Astrocyte (in vitro differentiated cells and primary cell): ENCODE data around the gene ZNF862. TPM values are rescaled to one million over a fixed set of nuclear protein-coding genes. Genes with fewer than 3 reads are reported as not detected.

Source experiments
- DNase-seq: peaks from one replicate; pipeline ENCODE4 v3.0.0-alpha.2; 2010; ENCODE audit warnings: low read depth
- FAIRE-seq: peaks from 2 replicates; lab custom pipeline; 2011; peaks lifted over from hg19 to GRCh38; lab: Jason Lieb, UNC
- H2AFZ ChIP-seq: 2 replicates; pipeline ENCODE4 v1.6.0; 2012; ENCODE audit warnings: low read depth, low read length, inconsistent platforms
- H3K27ac ChIP-seq: 2 replicates; pipeline ENCODE4 v1.5.1; 2011; ENCODE audit warnings: low read depth, low read length, inconsistent platforms
- H3K27me3 ChIP-seq: 2 replicates; pipeline ENCODE4 v1.6.0; 2011; ENCODE audit warnings: low read length, inconsistent platforms; ENCODE audit not compliant: insufficient read depth
- H3K36me3 ChIP-seq: 2 replicates; pipeline ENCODE4 v1.5.1; 2011; ENCODE audit warnings: low read length, inconsistent platforms; ENCODE audit not compliant: insufficient read depth
- H3K4me1 ChIP-seq: 2 replicates; pipeline ENCODE4 v1.5.1; 2011; ENCODE audit warnings: low read length, inconsistent platforms; ENCODE audit not compliant: insufficient read depth
- H3K4me2 ChIP-seq: 2 replicates; pipeline ENCODE4 v1.6.0; 2012; ENCODE audit warnings: low read length, inconsistent platforms
- H3K4me3 ChIP-seq: 2 replicates; pipeline ENCODE4 v1.5.1; 2011; ENCODE audit warnings: low read depth, mild to moderate bottlenecking, low read length, inconsistent platforms; ENCODE audit not compliant: insufficient read depth
- H3K79me2 ChIP-seq: 2 replicates; pipeline ENCODE4 v1.6.0; 2012; ENCODE audit warnings: mild to moderate bottlenecking, low read length, inconsistent platforms; ENCODE audit not compliant: insufficient read depth
- H3K9ac ChIP-seq: 2 replicates; pipeline ENCODE4 v1.6.0; 2012; ENCODE audit warnings: mild to moderate bottlenecking, low read length, inconsistent platforms
- H3K9me3 ChIP-seq: 2 replicates; pipeline ENCODE4 v1.5.1; 2012; ENCODE audit warnings: low read depth, mild to moderate bottlenecking, low read length, inconsistent platforms; ENCODE audit not compliant: insufficient read depth
- H4K20me1 ChIP-seq: 2 replicates; pipeline ENCODE4 v1.6.0; 2012; ENCODE audit warnings: low read length, inconsistent platforms; ENCODE audit not compliant: insufficient read depth
- H3K27ac Mint-ChIP-seq: one replicate; pipeline ENCODE4 v1.8.0; 2021; ENCODE audit warnings: mild to moderate bottlenecking, mixed read lengths; ENCODE audit not compliant: unreplicated experiment
- H3K27me3 Mint-ChIP-seq: one replicate; pipeline ENCODE4 v1.8.0; 2021; ENCODE audit warnings: low read depth, mixed read lengths; ENCODE audit not compliant: unreplicated experiment
- H3K36me3 Mint-ChIP-seq: one replicate; pipeline ENCODE4 v1.8.0; 2021; ENCODE audit warnings: low read depth, mixed read lengths; ENCODE audit not compliant: unreplicated experiment
- H3K4me1 Mint-ChIP-seq: one replicate; pipeline ENCODE4 v1.8.0; 2021; ENCODE audit warnings: low read depth, mixed read lengths; ENCODE audit not compliant: unreplicated experiment
- H3K4me3 Mint-ChIP-seq: one replicate; pipeline ENCODE4 v1.8.0; 2021; ENCODE audit warnings: mild to moderate bottlenecking, moderate library complexity, mixed read lengths; ENCODE audit not compliant: unreplicated experiment
- H3K9me3 Mint-ChIP-seq: one replicate; pipeline ENCODE4 v1.8.0; 2021; ENCODE audit warnings: mild to moderate bottlenecking, mixed read lengths; ENCODE audit not compliant: unreplicated experiment
- EZH2 ChIP-seq: IDR thresholded peaks from 2 replicates; pipeline ENCODE4 v1.6.1; 2012; ENCODE audit warnings: mild to moderate bottlenecking, low read length, inconsistent platforms; ENCODE audit not compliant: insufficient read depth
- total RNA-seq: library from RNA; stranded (reverse); gene quantifications from 2 replicates; pipeline ENCODE4 v1.2.1, GENCODE V29; 2021
- TF ChIP-seq, protein P1 (sequence below): IDR thresholded peaks from 2 replicates; pipeline ENCODE4 v1.5.1; 2011; ENCODE audit warnings: low read depth, mild to moderate bottlenecking, inconsistent platforms, low read length, moderate library complexity; ENCODE audit not compliant: insufficient read depth

Gene ZNF862
- total RNA-seq, 1 donor from 2014 or later = 13.2 TPM

GRCh38 chr7:149862156-149862555 is 24.0 kb downstream of the ZNF862 start:
- no peaks in the 10 kb centered on the region for H3K36me3 ChIP-seq
- H3K27ac Mint-ChIP-seq = no peak overlapping the region
- TF ChIP-seq, protein P1, sequence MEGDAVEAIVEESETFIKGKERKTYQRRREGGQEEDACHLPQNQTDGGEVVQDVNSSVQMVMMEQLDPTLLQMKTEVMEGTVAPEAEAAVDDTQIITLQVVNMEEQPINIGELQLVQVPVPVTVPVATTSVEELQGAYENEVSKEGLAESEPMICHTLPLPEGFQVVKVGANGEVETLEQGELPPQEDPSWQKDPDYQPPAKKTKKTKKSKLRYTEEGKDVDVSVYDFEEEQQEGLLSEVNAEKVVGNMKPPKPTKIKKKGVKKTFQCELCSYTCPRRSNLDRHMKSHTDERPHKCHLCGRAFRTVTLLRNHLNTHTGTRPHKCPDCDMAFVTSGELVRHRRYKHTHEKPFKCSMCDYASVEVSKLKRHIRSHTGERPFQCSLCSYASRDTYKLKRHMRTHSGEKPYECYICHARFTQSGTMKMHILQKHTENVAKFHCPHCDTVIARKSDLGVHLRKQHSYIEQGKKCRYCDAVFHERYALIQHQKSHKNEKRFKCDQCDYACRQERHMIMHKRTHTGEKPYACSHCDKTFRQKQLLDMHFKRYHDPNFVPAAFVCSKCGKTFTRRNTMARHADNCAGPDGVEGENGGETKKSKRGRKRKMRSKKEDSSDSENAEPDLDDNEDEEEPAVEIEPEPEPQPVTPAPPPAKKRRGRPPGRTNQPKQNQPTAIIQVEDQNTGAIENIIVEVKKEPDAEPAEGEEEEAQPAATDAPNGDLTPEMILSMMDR = no peak
- no peak for TF ChIP-seq EZH2
- peaks cover 26% of the 10 kb centered on the region for H3K36me3 Mint-ChIP-seq
- no peaks in the 10 kb centered on the region for H3K9me3 Mint-ChIP-seq
- H3K79me2 ChIP-seq = no peaks in the 10 kb centered on the region
- no peak overlapping the region for H2AFZ ChIP-seq
- H3K4me2 ChIP-seq = no peak overlapping the region
- no peak overlapping the region for H3K4me3 ChIP-seq
- DNase-seq = no peak
- H3K4me1 Mint-ChIP-seq = no peaks in the 10 kb centered on the region
- no peak overlapping the region for H3K4me3 Mint-ChIP-seq
- H3K27me3 Mint-ChIP-seq = peaks cover 9% of the 10 kb centered on the region
- H4K20me1 ChIP-seq = no peaks in the 10 kb centered on the region
- H3K4me1 ChIP-seq = no peaks in the 10 kb centered on the region
- FAIRE-seq = no peak
- H3K9ac ChIP-seq = no peak overlapping the region
- no peak overlapping the region for H3K27ac ChIP-seq
- H3K27me3 ChIP-seq = no peaks in the 10 kb centered on the region
- no peaks in the 10 kb centered on the region for H3K9me3 ChIP-seq

DNA sequence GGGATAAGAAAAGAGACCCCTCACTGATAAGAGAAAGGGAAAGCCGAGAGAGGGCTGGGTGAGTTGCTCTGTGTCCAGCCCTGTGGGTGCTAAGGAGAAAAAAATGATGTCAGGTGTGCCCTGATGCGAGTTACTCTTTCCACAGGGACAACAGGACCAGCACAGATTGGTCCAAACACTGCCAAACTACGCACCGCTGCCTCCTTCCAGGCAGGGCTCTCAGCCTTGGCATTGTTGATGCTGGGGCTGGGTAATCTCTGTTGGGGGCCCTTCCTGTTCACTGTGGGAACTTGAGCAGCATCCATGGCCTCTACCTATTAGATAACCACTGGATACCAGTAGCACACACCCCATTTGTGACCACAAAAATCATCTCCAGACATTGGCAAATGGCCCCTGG is 25.3 kb downstream of the ZNF862 start:
- no peak overlapping the region for H3K27ac ChIP-seq
- H3K36me3 ChIP-seq = no peaks in the 10 kb centered on the region
- peaks cover 9% of the 10 kb centered on the region for H3K27me3 Mint-ChIP-seq
- no peak overlapping the region for H2AFZ ChIP-seq
- no peaks in the 10 kb centered on the region for H3K9me3 ChIP-seq
- FAIRE-seq (no peak), DNase-seq (no peak)
- H4K20me1 ChIP-seq = no peaks in the 10 kb centered on the region
- no peaks in the 10 kb centered on the region for H3K4me1 ChIP-seq
- no peaks in the 10 kb centered on the region for H3K4me1 Mint-ChIP-seq
- no peak overlapping the region for H3K4me2 ChIP-seq
- H3K4me3 ChIP-seq = no peak overlapping the region
- TF ChIP-seq EZH2 = no peak
- TF ChIP-seq, protein P1 = no peak
- H3K27ac Mint-ChIP-seq = no peak overlapping the region
- no peak overlapping the region for H3K9ac ChIP-seq
- no peaks in the 10 kb centered on the region for H3K27me3 ChIP-seq
- H3K79me2 ChIP-seq = no peaks in the 10 kb centered on the region
- no peaks in the 10 kb centered on the region for H3K9me3 Mint-ChIP-seq
- peaks cover 26% of the 10 kb centered on the region for H3K36me3 Mint-ChIP-seq
- no peak overlapping the region for H3K4me3 Mint-ChIP-seq

DNA sequence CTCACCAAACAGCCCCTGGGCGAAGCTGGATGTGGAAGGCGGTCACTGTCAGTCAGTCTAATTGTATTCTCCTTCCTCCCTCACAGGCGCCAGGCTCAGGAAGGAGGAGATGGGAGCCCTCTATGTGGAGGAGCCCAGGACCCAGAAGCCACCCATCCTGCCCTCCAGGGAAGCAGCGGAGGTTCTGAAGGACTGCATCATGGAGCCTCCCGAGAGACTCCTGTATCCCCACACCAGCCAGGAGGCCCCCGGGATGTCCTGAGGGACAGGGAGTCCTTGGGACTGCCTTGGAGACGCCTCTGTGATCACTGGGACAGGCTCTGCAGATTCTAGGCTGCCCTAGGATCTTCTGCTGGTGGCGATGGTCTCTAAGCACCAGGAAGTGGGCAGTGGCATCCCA is 25.8 kb downstream of the ZNF862 start:
- H3K4me3 Mint-ChIP-seq = no peak overlapping the region
- no peaks in the 10 kb centered on the region for H3K79me2 ChIP-seq
- H3K9me3 Mint-ChIP-seq = no peaks in the 10 kb centered on the region
- no peak overlapping the region for H3K27ac ChIP-seq
- no peaks in the 10 kb centered on the region for H3K9me3 ChIP-seq
- no peaks in the 10 kb centered on the region for H3K4me1 ChIP-seq
- TF ChIP-seq EZH2 = no peak
- TF ChIP-seq, protein P1 = no peak
- no peaks in the 10 kb centered on the region for H3K27me3 ChIP-seq
- H3K27me3 Mint-ChIP-seq = peaks cover 9% of the 10 kb centered on the region
- peaks cover 26% of the 10 kb centered on the region for H3K36me3 Mint-ChIP-seq
- no peaks in the 10 kb centered on the region for H4K20me1 ChIP-seq
- H3K27ac Mint-ChIP-seq = no peak overlapping the region
- no peak overlapping the region for H3K4me3 ChIP-seq
- H3K9ac ChIP-seq = no peak overlapping the region
- no peaks in the 10 kb centered on the region for H3K4me1 Mint-ChIP-seq
- no peak overlapping the region for H3K4me2 ChIP-seq
- no peak overlapping the region for H2AFZ ChIP-seq
- DNase-seq = no peak
- H3K36me3 ChIP-seq = no peaks in the 10 kb centered on the region
- FAIRE-seq = no peak
